KOPT-K1 (cell line): ENCODE data around the gene RSBN1L.
"Not testable (repeated sequence)": the region's sequence is repeated elsewhere in the genome, so short reads cannot be mapped to it uniquely, and the experiment has no call there.

Source experiments
- H3K27ac ChIP-seq: fragments of 200-600 bp; sonication (generic); 2 replicates; pipeline ENCODE4 v1.5.1; 2016; ENCODE audit warnings: antibody characterized with exemption, mild to moderate bottlenecking, low read depth, low read length; ENCODE audit not compliant: poor library complexity, severe bottlenecking
- H3K36me3 ChIP-seq: fragments of 200-600 bp; sonication (generic); 2 replicates; pipeline ENCODE4 v1.5.1; 2017; ENCODE audit warnings: antibody characterized with exemption, mild to moderate bottlenecking, low read length, moderate library complexity; ENCODE audit not compliant: insufficient read depth
- H3K9me3 ChIP-seq: fragments of 200-600 bp; sonication (generic); 2 replicates; pipeline ENCODE4 v1.5.1; 2017; ENCODE audit warnings: antibody characterized with exemption, low read length, mild to moderate bottlenecking; ENCODE audit not compliant: insufficient read depth, poor library complexity, severe bottlenecking

RSBN1L gene

DNA sequence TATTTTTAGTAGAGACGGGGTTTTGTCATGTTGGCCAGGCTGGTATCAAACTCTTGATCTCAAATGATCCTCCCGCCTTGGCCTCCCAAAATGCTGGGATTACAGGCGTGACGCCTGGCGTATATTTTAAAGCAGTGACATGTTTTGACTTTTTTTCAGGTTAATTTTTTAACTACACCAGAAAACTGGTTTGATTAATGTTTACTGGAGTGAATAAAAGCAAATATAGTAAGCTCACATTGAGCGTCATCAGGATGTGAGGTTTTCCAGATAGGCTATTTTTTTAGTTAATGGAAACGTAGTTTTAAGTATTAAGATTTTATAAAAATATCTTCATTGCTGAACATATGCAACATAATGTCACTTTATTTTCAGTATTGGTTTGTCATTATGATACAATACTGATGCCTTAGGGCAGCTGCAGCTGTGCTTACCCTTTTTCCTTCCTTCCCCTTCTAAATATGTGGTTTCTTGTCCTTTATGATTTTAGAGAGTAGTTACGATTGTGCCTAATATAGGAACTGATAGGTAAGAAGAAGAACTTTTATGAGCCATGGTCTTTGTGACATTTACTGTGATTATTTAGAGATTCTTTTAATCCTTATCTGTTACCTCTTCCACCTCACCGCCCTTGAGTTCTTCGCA lies 64.7 kb downstream of the RSBN1L start:
- Histone ChIP-seq H3K9me3 (no peaks in the 10 kb centered on the region), H3K36me3 (peaks cover 19% of the 10 kb centered on the region), H3K27ac (no peak overlapping the region)

DNA sequence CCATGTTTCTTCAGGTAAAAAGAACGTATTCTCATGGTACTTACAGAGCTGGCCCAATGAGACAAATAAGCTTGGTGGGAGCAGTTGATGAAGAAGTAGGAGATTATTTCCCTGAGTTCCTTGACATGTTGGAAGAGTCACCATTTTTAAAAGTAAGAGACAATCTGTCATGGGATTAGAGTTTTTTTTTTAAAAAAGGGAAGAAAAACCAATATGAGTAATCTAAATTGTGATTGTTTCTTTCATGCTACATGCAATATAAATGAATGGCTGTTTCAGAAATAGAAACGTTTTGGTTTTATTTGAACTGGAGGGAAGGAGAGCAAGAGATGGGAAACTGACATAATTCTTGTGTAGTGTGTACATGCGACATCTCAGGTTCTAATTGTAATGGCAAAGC lies 69.2 kb downstream of the RSBN1L start:
- Histone ChIP-seq H3K27ac (no peak overlapping the region), H3K9me3 (no peaks in the 10 kb centered on the region), H3K36me3 (peaks cover 49% of the 10 kb centered on the region)

- Histone ChIP-seq H3K36me3 (peaks cover 56% of the 10 kb centered on the region), H3K27ac (no peak overlapping the region), H3K9me3 (no peaks in the 10 kb centered on the region)
Measured at GRCh38 chr7:77765906-77766800, 69.9 kb downstream of the RSBN1L start.

DNA sequence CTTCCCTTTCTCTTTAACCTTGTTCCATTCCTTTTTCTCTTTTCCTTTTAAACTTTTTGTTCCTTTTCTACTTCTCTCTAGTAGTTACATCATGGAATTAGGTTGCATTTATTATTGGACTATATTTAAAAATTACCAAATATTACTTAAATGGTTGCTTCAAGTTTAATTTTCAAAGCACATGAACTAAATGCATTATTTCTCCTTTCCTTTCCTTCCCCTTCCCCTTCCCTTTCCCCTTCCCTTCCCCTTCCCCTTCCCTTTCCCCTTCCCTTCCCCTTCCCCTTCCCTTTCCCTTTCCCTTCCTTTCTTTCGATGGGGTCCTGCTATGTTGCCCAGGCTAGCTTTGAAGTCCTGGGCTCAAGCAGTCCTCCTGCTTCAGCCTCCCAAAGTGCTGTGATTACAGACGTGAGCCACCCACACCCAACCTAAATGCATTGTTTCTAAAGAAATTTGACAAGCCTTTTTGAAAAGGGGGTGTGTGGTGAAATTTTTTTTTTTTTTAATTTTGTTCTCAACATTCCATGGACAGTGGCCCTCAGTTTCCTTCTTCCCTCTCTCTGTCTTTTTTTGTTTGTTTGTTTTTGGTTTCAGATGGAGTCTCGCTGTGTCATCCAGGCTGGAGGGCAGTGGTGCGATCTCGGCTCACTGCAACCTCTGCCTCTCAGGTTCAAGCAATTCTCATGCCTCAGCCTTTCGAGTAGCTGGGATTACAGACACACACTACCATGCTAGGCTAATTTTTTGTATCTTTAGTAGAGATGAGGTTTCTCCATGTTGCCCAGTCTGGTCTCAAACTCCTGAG lies 70.7 kb downstream of the RSBN1L start:
- H3K36me3 ChIP-seq: peaks cover 59% of the 10 kb centered on the region
- H3K9me3 ChIP-seq: no peaks in the 10 kb centered on the region
- no peak overlapping the region for H3K27ac ChIP-seq

DNA sequence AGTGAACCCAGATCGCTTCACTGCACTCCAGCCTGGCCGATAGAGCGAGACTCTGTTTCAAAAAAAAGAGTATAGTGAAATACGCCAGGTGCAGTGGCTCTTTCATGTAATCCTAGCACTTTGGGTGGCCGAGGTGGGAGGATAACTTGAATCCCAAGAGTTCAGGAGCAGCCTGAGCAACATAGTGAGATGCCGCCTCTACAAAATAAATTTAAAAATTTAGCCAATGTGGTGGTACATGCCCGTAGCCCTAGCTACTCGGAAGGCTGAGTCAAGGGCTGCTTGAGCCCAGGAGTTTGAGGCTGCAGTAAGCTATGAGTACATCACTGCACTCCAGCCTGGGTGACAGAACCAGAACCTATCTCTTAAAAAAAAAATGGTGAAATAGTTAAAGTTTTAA lies 74.1 kb downstream of the RSBN1L start:
- peaks cover 90% of the 10 kb centered on the region for H3K36me3 ChIP-seq
- H3K27ac ChIP-seq: no peak overlapping the region
- no peaks in the 10 kb centered on the region for H3K9me3 ChIP-seq

DNA sequence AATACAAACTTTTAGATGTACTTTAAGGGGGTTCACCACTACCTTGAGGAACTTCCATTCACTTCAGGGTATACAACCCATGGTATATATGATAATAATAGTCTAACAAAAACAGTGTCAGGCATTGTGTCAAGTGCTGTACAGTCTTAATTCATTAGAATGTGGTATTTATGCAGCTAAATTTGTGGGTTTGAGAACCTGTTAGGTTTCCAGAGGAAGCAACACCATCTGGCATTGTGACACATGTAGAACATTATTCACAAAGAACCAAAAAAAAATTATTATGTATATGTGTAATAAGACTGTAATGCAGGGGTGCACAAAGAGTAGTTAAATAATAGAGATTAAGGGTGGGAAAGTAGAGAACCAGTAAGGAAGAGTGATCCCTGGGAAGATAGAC lies 75.6 kb downstream of the RSBN1L start:
- no peak overlapping the region for H3K27ac ChIP-seq
- peaks cover 90% of the 10 kb centered on the region for H3K36me3 ChIP-seq
- H3K9me3 ChIP-seq: no peaks in the 10 kb centered on the region

DNA sequence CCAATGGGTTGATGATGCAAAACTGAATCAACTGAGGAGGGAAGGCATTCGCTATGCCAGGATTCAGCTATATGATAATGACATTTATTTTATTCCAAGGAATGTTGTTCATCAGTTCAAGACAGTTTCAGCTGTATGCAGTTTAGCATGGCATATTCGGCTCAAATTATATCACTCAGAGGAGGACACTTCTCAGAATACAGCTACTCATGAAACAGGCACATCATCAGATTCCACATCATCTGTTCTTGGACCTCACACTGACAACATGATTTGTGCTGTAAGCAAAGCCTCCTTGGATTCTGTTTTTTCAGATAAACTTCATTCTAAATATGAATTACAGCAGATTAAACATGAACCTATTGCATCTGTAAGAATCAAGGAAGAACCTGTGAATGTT lies 82.3 kb downstream of the RSBN1L start:
- peaks cover 96% of the 10 kb centered on the region for H3K36me3 ChIP-seq
- no peak overlapping the region for H3K27ac ChIP-seq
- H3K9me3 ChIP-seq: no peaks in the 10 kb centered on the region

- H3K9me3 ChIP-seq: no peaks in the 10 kb centered on the region
- no peak overlapping the region for H3K27ac ChIP-seq
- H3K36me3 ChIP-seq: peaks cover 82% of the 10 kb centered on the region
Measured at GRCh38 chr7:77782383-77782782, 86.1 kb downstream of the RSBN1L start.

DNA sequence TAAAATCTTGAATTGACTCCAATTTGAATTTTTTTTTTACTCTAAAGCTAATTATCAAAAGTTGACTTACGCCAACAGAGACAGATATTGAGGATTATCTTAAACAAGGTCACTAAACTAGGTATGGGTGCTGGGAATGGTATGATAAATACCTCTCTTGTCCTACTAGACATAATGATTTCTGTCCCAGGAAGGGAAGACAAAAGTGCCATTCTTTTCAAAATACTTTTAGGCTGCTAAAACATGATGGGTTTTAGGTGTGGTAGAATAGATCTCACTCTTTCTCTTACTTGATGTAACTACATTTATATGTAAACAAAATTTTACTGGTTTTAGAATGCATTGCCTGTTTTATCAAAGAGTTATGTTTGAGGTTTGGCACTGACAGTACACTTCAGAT lies 86.9 kb downstream of the RSBN1L start:
- Histone ChIP-seq H3K9me3 (no peaks in the 10 kb centered on the region), H3K36me3 (peaks cover 78% of the 10 kb centered on the region), H3K27ac (no peak overlapping the region)

GRCh38 chr7:77783545-77783944 lies 87.3 kb downstream of the RSBN1L start:
- Histone ChIP-seq H3K36me3 (peaks cover 73% of the 10 kb centered on the region), H3K27ac (no peak overlapping the region), H3K9me3 (no peaks in the 10 kb centered on the region)

- H3K27ac ChIP-seq, H3K9me3 ChIP-seq: not testable (repeated sequence)
- peaks cover 65% of the 10 kb centered on the region for H3K36me3 ChIP-seq
Measured at GRCh38 chr7:77784426-77784825, 88.2 kb downstream of the RSBN1L start.

- Histone ChIP-seq H3K36me3 (peaks cover 50% of the 10 kb centered on the region), H3K27ac (no peak overlapping the region), H3K9me3 (no peaks in the 10 kb centered on the region)
Measured at GRCh38 chr7:77786018-77786417, 89.8 kb downstream of the RSBN1L start.

GRCh38 chr7:77786741-77787140 lies 90.5 kb downstream of the RSBN1L start:
- Histone ChIP-seq H3K27ac (no peak overlapping the region), H3K36me3 (peaks cover 46% of the 10 kb centered on the region), H3K9me3 (no peaks in the 10 kb centered on the region)

- H3K9me3 ChIP-seq: no peaks in the 10 kb centered on the region
- no peak overlapping the region for H3K27ac ChIP-seq
- peaks cover 35% of the 10 kb centered on the region for H3K36me3 ChIP-seq
Measured at GRCh38 chr7:77788327-77788902, 92.2 kb downstream of the RSBN1L start.

DNA sequence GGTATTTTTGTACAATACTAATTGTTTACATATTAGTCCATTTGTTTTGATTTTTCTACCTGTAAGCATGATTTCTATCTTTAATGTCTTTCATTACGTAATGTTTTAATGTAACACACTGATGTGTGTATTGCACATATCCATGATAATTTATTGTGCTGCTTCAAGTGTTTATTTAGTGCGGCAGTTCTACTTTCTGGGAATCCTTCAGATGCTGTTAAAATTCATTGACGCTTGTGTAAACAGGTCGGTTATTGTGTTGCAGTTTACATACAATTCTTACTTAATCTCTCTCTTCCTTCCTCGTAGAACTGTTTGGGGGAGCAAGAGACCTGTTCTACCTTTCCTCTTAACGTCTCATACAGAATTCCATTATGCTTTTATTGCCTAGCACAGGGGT lies 95.1 kb downstream of the RSBN1L start:
- no peaks in the 10 kb centered on the region for H3K9me3 ChIP-seq
- no peak overlapping the region for H3K27ac ChIP-seq
- peaks cover 30% of the 10 kb centered on the region for H3K36me3 ChIP-seq
